Gastroesophageal sphincter (tissue), 3 donors: Measurements from ENCODE around the gene SPATA17.

Experiments used
- POLR2A ChIP-seq, 2 donors: fragments of 450-650 bp; IDR thresholded peaks; one replicate each; pipeline ENCODE4 v1.6.1; 2017; ENCODE audit warnings: antibody characterized with exemption in 2 of 2, mild to moderate bottlenecking in 2 of 2, moderate library complexity in 1 of 2
- TF ChIP-seq, protein P1 (sequence below), 4 experiments: fragments of 200-600 bp in 2 of 4; fragments of 450-650 bp in 2 of 4; sonication (generic) in 1 of 4; IDR thresholded peaks; one replicate each; pipeline ENCODE4 v1.5.1; 2017 to 2019; ENCODE audit warnings: antibody characterized with exemption in 4 of 4, mild to moderate bottlenecking in 2 of 4, moderate library complexity in 2 of 4

DNA sequence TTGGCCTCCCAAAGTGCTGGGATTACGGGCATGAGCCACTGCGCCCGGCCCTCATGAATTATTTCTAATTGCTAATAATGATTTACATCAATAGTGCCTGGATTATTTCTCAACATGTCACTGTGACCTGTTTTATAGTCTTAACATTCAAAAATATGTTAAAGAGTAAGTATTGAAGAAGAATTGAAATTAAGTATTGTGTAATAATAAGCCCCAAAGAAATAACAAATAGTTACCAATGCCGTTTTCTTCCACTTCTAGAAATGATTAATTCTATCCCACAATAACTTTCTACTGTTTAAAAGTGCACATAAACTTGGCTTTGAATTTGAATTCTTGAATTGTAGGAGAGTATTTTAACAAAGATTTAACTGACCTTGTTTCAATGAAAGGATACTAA is 19.5 kb downstream of the SPATA17 start:
- TF ChIP-seq, protein P1, sequence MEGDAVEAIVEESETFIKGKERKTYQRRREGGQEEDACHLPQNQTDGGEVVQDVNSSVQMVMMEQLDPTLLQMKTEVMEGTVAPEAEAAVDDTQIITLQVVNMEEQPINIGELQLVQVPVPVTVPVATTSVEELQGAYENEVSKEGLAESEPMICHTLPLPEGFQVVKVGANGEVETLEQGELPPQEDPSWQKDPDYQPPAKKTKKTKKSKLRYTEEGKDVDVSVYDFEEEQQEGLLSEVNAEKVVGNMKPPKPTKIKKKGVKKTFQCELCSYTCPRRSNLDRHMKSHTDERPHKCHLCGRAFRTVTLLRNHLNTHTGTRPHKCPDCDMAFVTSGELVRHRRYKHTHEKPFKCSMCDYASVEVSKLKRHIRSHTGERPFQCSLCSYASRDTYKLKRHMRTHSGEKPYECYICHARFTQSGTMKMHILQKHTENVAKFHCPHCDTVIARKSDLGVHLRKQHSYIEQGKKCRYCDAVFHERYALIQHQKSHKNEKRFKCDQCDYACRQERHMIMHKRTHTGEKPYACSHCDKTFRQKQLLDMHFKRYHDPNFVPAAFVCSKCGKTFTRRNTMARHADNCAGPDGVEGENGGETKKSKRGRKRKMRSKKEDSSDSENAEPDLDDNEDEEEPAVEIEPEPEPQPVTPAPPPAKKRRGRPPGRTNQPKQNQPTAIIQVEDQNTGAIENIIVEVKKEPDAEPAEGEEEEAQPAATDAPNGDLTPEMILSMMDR (IDR thresholded peaks at IDR 0.05): no peak
- TF ChIP-seq POLR2A (IDR thresholded peaks at IDR 0.05): no peak
